ENCODE measurements around the gene COX15.

- TF ChIP-seq ATF3 (CRISPR knock-in tag; conservative IDR thresholded peaks at IDR 0.05) (no peak), NFYB (CRISPR knock-in tag; conservative IDR thresholded peaks at IDR 0.05; ENCODE audit: low read depth) (no peak), CTCF (IDR thresholded peaks at IDR 0.05) (no peak), TEAD4 (CRISPR knock-in tag; IDR thresholded peaks at IDR 0.05) (no peak), E2F1 (CRISPR knock-in tag; IDR thresholded peaks at IDR 0.05) (no peak), MAX (CRISPR knock-in tag; IDR thresholded peaks at IDR 0.05) (no peak), ZBTB21 (CRISPR knock-in tag; IDR thresholded peaks at IDR 0.05; ENCODE audit: borderline replicate concordance) (no peak), ATF1 (CRISPR knock-in tag; IDR thresholded peaks at IDR 0.05) (no peak), SP1 (CRISPR knock-in tag; conservative IDR thresholded peaks at IDR 0.05) (no peak), ETV6 (CRISPR knock-in tag; IDR thresholded peaks at IDR 0.05) (no peak), FOXK1 (CRISPR knock-in tag; IDR thresholded peaks at IDR 0.05) (no peak), MXD4 (CRISPR knock-in tag; IDR thresholded peaks at IDR 0.05; ENCODE audit: borderline replicate concordance) (no peak)
Measured at GRCh38 chr10:99740260-99740659, 8.3 kb upstream of the COX15 start.
